ENCODE measurements around the gene PPBP.
"Not testable (repeated sequence)": the region's sequence is repeated elsewhere in the genome, so short reads cannot be mapped to it uniquely, and the experiment has no call there.

PPBP gene

DNA sequence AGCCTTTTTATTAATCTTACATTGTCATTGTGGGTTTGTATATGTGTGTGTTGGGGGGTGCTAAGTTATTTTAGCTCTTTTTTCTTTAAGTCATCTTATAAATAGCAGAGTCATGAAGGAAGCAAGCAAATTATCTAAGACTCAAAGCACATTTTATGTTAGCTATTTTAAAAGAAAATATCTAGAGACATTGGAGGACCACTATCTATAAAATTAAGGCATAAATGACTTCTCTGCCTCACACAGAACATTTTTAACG lies 3.7 kb upstream of the PPBP start:
- DNase-seq, result no peak

DNA sequence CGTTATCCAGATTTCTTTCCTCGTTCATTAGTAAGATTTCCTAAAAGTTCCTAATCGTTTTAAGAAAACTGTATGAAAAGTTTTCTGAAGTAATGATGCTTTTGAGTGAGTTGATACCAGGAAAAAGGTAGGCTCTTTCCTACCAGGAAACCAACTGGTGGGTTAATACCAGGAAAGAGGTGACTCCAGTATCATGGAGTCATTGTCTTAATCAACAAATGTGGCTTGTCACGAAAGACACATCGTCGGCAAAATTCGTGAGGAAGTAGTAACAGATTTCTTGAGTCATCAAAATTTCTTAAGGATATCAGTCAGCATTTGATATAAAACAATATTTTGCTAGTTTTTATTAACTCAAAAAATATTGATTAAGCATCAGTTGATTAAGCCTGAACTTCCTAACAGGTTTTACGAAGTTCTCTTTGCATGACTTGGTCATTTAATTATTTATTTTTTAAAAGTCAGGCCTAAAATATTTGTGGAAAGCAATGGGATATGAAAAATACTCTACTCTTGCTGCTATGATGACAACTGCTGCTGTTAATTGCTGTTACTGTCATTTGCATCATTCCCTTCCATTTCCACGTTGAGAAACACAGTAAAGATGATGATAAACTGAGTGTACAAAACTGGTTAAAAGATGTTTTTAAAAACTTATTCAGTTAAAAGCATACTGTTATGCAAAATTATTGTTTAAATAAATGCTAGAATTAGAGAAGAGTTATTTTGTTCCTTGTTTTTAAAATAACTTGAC lies 3.2 kb upstream of the PPBP start:
- no peak for DNase-seq

DNA sequence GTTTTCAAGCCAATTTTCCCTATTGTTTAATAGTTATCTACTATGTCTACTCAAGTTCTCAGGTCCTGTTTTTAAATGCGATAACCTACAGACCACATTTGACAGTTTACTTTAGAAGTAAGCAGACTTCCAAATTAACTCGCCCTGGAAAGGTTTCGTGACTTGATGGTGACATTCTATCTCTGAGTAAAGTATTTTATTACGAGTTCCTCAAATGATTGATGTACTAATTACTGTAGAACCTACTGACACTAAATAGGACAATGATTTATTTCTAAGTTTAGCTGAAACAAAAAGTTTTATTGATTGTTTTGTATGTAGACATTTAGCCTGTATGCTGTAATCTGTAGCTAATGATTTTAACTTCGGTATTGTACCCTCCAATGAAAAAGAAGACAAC lies 1.9 kb upstream of the PPBP start:
- DNase-seq, result no peak

DNA sequence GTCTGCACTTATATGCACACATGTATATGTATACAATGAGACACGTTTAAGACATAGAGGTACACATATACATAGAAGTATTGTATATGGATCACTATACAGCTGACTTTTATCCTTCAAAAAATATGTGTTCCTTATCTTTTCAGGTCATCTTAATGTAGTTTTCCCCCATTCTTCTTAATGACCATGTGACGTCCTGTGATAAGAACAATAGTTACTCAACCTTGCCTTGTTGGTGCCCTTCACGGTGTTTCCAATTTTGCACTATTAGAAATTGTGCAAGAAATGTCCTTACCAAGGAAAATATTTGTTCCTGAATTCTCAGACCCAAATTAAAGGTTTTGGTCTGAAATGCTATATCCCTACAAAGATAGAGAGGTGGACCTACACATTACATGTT lies 1.0 kb upstream of the PPBP start:
- DNase-seq, result no peak

DNA sequence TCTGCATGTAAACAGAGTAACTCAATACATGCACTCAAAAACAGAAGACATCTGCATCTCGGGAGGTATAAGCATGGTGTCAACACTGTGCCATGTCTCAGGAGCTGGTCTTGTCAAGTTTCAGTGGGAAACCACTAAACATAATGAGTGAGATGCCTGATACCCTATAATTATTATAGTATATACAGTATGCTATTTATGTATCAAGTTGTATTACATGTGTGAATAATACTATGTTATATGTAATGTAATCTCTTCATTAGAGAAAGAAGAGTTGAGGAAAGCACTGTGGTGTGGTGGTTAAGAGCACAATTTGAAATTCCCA lies 2.5 kb downstream of the PPBP start:
- no peak for DNase-seq

DNA sequence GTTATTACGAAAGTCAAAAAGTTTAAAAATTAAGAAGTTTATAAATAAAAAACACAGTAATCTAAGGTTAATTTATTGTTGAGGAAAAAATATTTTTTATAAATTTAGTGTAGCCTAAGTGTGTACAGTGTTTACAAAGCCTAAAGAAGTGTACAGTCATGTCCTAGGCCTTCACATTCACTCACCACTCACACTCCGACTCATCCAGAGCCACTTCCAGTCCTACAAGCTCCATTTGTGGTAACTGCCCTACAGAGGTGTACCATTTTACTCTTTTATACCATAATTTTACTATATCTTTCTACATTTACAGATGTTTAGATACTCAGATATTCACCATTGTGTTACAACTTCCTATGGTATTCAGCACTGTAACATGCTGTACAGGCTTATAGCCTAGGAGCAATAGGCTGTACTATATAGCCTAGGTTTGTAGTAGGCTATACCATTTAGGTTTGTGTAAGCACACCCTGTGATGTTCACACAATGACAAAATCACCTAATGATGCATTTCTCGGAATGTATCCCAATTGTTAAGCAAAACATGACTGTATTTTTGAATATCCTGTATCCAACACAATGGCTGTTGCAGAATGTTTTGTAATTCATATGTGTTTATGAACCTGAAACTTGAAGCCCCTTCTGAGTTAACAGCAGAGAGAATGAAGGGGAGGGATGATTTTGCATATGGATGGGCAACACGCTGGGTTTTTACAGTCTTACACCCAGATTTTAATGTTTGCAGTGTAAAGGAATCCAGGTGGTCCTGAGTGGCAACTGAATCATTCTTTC lies 3.1 kb downstream of the PPBP start:
- DNase-seq, result no peak

DNA sequence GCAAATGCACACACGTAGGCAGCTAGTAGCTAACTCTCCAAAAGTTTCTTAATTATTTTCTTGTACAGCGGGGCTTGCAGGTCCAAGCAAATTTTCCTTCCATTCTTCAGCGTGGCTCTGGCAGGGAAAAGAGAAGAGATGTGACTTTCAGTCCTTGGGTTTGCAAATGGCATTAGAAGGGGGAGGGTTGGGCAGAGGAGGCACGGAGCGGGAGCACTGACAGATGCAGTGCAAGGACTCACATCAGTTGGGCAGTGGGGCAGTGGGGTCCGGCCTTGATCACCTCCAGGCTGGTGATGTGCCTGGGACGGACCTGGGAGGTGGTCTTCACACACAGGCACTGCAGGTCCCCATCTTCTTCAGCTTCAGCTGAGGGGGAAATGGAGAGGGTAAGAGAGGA lies 6.8 kb downstream of the PPBP start:
- not testable (repeated sequence) for DNase-seq

DNA sequence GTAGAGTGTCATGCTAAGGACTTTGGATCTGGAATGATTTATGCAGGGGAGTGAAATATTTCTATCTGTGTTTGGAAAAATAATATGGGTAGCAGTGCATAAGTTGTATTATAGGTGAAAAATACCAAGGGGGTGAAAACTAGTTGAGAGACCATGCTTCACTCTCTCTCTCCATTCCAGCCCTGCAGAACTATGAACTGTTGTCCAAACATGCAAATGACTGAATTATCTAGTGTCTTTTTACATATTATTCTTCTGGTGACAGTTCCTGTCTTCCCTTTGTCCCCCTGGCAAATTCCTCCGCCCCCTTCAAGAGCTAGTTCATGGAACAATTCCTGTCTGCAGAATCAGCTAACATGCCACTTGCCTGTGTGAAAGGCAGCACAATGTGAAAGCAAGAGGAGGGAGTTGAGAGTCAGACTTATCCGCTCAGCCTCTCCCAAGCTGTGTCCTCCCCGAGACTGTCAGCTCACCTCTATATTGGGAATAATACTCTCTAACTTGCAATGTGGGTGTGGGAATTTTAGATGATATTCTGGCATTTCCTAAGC lies 8.5 kb downstream of the PPBP start:
- no peak for DNase-seq

DNA sequence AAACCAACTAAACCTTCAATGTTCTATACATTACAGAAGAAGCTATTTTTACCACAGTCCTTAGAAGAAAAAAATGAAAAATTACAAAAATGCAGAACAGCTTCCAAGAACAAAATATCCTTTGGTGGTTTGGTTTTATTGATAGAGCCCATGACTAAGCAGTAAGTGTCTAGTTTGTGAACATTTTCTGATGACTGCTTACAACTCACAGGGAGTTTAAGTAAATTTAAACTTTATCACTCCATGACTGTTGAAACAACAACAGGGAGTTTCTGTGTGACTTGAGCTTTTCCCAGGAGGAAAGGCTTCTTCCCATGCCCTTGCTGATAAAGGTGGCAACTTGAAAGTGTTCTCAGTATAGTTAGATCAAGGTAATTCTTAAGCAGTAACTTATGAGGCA lies 9.1 kb downstream of the PPBP start:
- no peak for DNase-seq

DNA sequence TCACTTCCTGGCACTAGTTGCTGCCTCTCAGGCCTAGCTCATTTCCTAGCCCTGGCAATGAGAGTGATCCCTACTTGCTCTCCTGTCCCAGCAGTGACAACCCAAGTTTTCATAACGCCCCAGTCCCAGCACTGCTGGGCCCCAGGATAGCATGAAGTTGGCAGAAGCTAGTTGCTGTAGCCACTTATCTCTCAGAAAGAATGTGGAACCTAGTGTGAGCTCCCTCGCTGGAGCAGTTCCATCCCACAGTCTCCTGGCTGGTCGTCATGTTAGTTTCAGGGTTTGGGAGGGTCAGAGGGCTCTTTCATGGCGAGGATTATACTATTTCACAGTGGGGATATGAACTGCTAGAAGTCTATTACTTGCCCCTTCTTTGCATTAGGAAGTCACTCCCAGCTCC lies 11.3 kb downstream of the PPBP start:
- no peak for DNase-seq

DNA sequence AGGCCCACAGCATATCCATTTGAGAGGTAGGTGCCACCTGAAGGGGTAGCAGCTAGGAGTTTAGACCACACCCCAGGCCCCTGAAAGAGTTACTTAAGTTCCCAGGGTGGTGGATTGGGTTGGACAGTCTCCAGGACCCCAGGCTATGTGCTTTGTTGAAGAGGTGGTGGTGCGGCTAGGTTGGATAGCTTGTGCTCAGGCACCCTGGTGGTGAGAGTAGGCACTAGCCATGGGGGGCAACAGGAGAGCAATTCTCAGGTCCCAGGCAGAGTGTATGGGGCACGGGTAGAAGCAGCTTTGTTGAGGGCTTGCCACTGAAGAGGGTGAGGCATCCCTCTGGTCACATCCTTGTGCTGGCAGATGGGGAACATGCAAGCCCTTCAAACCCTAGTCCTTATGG lies 11.8 kb downstream of the PPBP start:
- DNase-seq, result no peak

DNA sequence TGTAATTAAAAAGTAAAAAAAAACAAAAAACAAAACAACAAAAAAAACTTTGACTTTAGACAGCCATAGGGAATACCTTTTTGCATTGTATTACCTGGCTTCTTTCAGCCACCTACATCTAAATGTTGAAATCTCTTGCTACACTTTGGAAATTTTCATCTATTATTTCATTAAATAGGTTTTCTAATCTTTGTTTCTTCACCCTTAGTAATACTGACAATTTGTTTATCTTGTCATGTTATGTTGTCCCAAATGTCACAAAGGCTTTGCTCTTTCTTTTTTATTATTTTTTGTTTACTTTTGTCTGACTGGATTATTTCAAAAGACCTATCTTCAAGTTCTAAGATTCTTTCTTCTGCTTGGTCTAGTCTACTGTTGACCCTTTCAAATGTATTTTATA lies 13.6 kb downstream of the PPBP start:
- no peak for DNase-seq

DNA sequence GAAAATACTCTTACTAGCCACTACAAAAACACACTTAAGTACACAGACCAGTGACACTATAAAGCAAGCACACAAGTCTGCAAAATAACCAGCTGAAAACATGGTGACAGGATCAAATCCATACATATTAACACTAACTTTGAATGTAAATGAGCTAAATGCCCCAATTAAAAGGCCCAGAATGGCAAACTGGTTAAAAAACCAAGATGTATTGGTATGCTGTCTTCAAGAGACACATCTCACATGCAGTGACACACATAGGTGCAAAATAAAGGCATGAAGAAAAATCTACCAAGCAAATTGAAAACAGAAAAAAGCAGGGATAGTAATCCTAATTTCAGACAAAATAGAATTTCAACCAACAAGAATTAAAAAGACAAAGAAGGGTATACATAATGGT lies 17.0 kb downstream of the PPBP start:
- DNase-seq, result no peak

DNA sequence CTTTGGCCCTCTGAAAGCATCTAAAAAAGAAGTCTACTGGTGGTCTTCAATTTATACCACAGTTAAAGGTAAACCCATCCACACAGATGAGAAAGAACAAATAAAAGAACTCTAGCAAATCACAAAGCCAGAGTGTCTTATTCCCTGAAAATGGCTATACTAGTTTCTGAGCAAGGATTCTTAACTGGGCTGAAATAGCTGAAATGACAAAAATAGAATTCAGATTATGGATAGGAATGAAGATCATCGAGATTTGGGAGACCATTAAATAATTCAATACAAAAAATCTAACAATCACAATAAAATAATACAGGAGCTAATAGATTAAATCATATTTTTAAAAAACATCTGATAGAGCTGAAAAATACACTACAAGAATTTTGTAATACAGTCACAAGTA lies 18.0 kb downstream of the PPBP start:
- no peak for DNase-seq

DNA sequence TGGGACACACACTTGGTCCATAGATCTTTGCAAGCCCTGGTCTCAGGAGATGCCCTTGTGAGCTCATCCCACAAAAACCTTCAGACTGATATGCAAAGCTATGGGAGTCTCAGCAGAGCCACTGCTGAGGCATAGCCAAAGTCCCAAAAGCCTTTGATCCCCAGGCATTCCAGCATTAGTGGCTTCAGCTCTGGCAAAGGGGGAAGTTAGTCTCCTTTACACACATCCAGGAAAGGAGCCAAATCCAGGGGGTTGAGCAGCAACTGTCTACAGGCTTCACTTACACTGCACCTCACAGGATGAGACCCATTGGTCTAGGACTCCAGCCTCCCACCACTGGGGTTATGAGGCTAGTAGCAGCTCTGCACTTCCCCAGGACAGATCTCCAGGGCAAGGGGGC lies 20.1 kb downstream of the PPBP start:
- no peak for DNase-seq

DNA sequence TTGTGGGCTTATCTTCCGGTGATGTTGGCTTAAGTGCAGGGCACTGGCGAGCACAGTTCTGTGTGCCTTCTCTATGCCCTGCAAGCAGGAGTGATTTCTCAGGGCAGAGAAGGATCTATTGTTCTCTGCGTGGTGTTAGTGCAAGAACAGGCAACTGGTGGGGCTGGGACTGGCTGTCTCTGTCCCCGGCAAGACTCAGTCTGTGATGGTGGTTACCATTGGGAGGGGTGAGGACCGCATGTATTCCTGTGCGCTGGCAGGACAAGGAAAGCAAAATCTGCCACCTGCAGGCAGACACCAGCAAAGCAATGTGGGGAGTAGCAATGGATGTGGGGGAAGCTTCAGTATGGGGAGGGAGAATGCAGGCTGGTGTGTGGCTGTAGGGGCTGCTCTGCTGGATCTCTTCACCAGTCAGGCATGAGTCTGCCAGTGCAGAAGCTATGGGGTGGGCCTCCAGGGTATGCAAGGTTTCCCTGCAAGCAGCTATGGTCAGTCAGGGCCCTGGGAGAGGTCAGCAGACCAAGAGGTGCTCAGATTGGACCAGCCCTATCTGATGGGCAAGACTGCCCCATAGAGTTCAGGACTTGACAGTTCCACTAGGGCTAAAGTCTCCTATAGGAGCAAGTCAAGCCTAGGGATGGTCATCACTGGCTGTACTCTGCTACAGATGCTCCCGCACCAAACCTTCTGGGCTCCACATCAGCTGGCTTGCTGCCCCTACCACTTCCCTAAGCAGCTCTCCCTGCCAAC lies 23.0 kb downstream of the PPBP start:
- no peak for DNase-seq

DNA sequence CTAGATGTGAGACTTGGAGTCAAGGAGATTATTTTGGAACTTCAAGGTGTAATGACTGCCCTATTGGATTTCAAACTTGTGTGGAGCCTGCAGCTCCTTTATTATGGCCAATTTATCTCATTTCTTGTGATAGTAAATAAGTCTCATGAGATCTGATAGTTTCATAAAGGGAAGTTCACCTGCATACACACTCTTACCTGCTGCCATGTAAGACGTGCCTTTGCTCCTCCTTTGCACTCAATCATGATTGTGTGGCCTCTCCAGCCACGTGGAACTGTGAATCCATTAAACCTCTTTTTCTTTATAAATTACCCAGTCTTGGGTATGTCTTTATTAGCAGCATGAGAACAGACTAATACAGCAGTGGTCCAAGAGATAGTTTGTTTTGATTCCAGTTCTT lies 25.3 kb downstream of the PPBP start:
- no peak for DNase-seq

DNA sequence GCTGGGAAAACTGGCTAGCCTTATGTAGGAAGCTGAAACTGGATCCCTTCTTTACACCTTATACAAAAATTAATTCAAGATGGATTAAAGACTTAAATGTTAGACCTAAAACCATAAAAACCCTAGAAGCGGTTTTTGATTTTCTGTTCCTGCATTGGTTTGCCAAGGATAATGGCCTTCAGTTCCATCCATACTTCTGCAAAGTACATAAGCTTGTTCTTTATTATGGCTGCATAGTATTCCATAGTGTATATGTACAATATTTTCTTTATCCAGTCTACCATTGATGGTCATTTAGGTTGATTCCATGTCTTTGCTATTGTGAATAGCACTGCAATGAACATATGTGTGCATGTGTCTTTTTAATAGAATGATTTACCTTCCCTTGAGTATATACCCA lies 28.9 kb downstream of the PPBP start:
- DNase-seq, result not testable (repeated sequence)

DNA sequence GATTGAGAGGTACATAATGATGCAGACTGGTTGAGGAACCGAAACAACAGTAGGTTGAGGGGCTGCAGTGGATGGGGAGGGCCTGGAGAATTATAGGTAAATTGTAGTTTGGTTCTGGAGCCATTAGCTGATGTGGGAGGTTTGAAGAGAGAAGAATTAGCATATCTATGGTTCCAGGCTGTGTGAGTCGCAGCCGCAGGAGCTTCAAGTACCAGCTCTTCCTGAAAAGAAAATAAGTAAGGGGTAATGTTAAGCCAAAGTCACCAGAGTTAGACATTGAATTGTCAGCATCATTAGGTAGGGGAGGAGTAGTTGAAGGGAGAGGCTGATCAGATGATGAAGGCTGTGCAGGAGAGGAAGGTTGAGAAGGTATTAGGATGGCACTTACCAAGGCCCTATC lies 35.6 kb downstream of the PPBP start:
- DNase-seq, result no peak

DNA sequence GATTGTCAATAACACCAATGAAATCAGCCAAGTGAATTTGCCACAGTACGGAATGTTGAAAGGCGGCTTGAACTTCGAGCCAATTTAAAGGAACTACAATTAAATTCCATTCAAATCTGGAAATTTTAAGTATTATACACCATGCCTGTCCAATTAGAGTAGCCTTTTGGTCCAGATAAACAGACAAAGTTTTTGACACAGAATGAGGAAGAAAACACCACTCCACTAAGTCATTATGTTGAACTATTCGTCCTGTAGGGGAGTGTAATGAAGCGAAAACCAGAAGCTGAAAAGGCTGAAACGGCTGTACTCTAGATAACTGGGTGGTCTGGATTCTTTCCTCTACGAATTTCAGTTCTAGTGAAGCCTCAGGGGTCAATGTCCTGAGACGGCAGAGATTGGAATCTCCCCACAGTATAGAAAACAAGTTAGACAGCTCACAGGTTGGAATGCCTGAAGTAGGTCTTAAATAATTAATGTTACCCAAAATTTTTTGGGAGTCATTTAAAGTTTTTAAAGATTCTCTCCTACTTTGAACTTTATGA lies 37.5 kb downstream of the PPBP start:
- not testable (repeated sequence) for DNase-seq

DNA sequence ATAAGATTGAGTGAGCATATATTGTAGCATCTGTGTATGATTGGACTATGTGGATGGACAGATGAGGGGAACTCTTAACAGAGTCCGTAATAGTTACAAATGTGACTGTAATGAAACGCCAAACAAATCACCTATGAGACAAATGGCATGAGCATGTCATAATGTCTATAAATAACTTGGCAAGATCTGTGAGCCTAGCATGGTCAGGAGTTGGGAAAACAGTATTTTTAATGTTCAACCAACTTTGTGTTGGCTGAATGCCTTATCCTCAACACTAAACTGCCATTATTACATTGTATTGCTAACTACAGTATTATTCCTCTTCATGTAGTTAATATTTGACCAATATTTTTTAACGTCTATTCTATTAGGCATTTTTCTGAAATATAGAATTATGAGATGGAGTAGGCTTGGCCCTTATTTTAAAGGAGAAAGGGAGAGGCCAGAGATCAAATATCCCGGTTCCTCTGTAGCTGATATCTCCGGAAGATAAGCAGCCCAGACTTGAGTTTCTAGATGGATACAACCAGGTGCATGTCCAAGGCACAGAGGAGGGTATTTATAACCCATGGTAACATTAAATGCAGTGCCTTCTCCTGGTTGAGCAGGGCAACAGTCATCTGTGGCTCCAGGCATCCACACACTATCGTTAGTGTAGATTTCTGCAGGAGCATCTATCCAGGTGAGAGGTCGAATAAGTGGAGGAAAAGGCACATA lies 38.8 kb downstream of the PPBP start:
- no peak for DNase-seq

DNA sequence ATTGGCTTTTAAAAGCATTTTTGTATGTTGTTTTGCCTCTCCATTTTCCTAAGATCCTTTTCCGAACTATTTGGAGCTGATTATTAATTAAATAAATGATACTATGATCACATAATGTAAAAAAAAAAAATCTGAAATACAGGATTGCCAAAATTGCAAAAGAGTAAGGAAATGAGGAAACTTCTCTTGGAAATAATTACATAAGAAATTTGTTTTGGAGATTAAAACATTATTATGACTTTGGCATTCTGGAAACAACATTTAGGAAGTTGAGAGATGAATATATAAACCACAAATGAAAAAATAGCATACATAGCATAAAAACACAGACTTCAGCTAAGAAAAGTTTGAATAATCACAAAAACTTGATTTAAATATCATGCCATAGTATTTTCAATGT lies 39.7 kb downstream of the PPBP start:
- no peak for DNase-seq
